Activated naive CD4-positive, alpha-beta T cell treated with anti-CD3 and anti-CD28 coated beads for 36 hours (primary cell): ENCODE results near the gene CYP2W1. TPM values are rescaled to one million over a fixed set of nuclear protein-coding genes. Genes with fewer than 3 reads are reported as not detected.
"Not testable (repeated sequence)": the region's sequence is repeated elsewhere in the genome, so short reads cannot be mapped to it uniquely, and the experiment has no call there.

Source experiments
- CTCF ChIA-PET: fragments of 350-600 bp; sonication (Branson Sonifier 250); formaldehyde crosslinking; loops from one replicate; lab custom pipeline; 2021; ENCODE audit warnings: antibody characterized with exemption; lab: Charles Lee
- DNase-seq: peaks from one replicate; pipeline ENCODE4 v3.0.0-alpha.2; 2020
- H3K27ac Mint-ChIP-seq: one replicate; pipeline ENCODE4 v1.8.0; 2021; ENCODE audit warnings: mild to moderate bottlenecking, mixed read lengths
- H3K27me3 Mint-ChIP-seq: one replicate; pipeline ENCODE4 v1.8.0; 2021; ENCODE audit warnings: low read depth, mixed read lengths
- H3K36me3 Mint-ChIP-seq: one replicate; pipeline ENCODE4 v1.8.0; 2021; ENCODE audit warnings: low read depth, mixed read lengths
- H3K4me1 Mint-ChIP-seq: one replicate; pipeline ENCODE4 v1.8.0; 2021; ENCODE audit warnings: low read depth, mixed read lengths
- H3K4me3 Mint-ChIP-seq: one replicate; pipeline ENCODE4 v1.8.0; 2021; ENCODE audit warnings: mild to moderate bottlenecking, moderate library complexity, mixed read lengths
- H3K9me3 Mint-ChIP-seq: one replicate; pipeline ENCODE4 v1.8.0; 2021; ENCODE audit warnings: mixed read lengths
- intact Hi-C: fragments of 100-400 bp; cut with micrococcal nuclease; formaldehyde crosslinking; loops from one replicate; pipeline ENCODE4 v1.15.1; 2023
- total RNA-seq, 2 experiments: library from RNA; stranded (reverse); gene quantifications; one replicate each; pipeline ENCODE4 v1.2.3, GENCODE V29; 2021

CYP2W1 gene
- total RNA-seq, 2 experiments from 2014 or later: not detected

DNA sequence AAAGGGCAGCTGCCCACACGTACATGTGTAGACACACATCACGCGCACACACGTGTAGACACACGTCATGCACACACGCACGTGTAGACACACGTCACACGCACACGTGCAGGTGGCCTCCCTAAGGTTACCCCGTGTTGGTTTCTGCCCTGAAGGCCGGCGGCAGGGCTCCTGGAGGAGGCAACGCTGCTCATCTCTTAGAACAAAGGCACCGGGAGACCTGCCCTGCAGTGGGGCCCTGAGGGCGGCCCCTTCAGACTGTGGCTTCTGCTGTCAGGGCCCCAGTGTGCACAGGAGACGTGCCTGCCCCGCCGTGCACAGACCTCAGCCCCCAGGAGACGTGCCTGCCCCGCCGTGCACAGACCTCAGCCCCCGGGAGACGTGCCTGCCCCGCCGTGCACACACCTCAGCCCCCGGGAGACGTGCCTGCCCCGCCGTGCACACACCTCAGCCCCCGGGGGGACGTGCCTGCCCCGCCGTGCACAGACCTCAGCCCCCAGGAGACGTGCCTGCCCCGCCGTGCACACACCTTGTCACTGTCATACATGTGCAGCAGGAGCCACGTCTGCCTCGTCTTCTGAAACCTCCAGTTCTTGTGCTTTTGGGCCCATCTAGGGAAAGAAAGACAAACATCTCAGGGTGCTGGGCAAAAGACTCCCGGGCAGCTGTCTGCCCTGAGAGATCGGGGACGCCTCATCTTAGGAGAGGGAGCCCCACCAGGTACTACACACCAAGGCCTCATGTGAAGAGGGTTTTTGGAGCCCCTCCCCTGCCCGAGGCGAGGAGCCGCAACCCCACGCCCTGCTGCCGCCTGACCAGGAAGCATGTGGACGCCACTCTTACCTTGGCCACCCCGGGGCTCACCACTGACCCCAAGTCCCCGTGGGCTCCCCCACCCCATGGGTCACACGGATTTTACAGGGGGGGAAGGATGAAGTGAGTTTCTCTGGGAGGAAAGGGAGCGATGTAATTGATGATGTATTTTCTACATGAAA lies 17.3 kb downstream of the CYP2W1 start:
- Mint-ChIP-seq H3K36me3 (peaks cover 2% of the 10 kb centered on the region), H3K4me1 (no peaks in the 10 kb centered on the region), H3K9me3 (no peaks in the 10 kb centered on the region), H3K27me3 (no peaks in the 10 kb centered on the region), H3K27ac (no peak overlapping the region), H3K4me3 (no peak overlapping the region)
- intact Hi-C loops: no loop called here
- no peak for DNase-seq
- CTCF ChIA-PET: interaction anchor here (0.7 to 1.0 kb wide), 2 partner anchors 58 to 66 kb away, joined by 3 read pairs; no protein-coding TSS in a partner anchor

DNA sequence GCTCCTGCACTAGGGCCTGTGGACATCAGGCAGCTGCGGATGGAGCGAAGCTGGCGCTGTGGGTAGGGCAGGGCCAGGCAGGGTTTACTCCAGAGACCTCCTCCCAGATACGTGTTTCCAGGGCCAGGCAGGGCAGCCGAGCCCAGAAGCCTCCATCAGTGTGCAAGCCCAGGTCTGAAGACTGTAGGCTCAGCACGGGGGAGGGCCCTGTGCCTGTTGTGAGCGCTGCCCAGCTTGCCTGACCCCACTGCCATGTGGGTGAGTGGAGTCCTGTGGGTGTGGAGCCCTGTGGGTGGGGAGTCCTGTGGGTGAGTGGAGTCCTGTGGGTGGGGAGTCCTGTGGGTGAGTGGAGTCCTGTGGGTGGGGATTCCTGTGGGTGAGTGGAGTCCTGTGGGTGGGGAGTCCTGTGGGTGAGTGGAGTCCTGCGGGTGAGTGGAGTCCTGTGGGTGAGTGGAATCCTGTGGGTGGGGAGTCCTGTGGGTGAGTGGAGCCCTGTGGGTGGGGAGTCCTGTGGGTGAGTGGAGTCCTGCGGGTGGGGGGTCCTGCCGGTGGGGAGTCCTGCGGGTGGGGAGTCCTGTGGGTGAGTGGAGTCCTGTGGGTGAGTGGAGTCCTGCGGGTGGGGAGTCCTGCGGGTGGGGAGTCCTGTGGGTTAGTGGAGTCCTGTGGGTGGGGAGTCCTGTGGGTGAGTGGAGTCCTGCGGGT lies 18.2 kb downstream of the CYP2W1 start:
- intact Hi-C loops, H3K27ac Mint-ChIP-seq, H3K9me3 Mint-ChIP-seq, H3K36me3 Mint-ChIP-seq, H3K4me1 Mint-ChIP-seq, H3K27me3 Mint-ChIP-seq, DNase-seq, H3K4me3 Mint-ChIP-seq: not testable (repeated sequence)
- CTCF ChIA-PET: interaction anchor here (0.5 to 1.0 kb wide), 3 partner anchors 57 to 124 kb away, joined by 3 to 4 read pairs (median 3); no protein-coding TSS in a partner anchor

DNA sequence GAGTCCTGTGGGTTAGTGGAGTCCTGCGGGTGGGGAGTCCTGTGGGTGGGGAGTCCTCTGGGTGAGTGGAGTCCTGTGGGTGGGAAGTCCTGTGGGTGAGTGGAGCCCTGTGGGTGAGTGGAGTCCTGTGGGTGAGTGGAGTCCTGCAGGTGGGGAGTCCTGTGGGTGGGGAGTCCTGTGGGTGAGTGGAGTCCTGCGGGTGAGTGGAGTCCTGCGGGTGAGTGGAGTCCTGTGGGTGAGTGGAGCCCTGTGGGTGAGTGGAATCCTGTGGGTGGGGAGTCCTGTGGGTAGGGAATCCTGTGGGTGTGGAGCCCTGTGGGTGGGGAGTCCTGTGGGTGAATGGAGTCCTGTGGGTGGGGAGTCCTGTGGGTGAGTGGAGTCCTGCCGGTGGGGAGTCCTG lies 19.0 kb downstream of the CYP2W1 start:
- intact Hi-C loops, H3K27me3 Mint-ChIP-seq, H3K27ac Mint-ChIP-seq: not testable (repeated sequence)

DNA sequence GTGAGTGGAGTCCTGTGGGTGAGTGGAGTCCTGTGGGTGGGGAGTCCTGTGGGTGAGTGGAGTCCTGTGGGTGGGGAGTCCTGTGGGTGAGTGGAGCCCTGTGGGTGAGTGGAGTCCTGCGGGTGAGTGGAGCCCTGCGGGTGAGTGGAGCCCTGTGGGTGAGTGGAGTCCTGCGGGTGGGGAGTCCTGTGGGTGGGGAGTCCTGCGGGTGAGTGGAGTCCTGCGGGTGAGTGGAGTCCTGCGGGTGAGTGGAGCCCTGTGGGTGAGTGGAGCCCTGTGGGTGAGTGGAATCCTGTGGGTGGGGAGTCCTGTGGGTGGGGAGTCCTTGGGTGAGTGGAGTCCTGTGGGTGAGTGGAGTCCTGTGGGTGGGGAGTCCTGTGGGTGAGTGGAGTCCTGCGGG lies 19.5 kb downstream of the CYP2W1 start:
- H3K27me3 Mint-ChIP-seq, H3K27ac Mint-ChIP-seq, H3K4me1 Mint-ChIP-seq, CTCF ChIA-PET, intact Hi-C loops, H3K4me3 Mint-ChIP-seq, H3K36me3 Mint-ChIP-seq, DNase-seq, H3K9me3 Mint-ChIP-seq: not testable (repeated sequence)

More for the DNA sequence above, 19.0 kb downstream of the CYP2W1 start:
- H3K4me1 Mint-ChIP-seq, H3K36me3 Mint-ChIP-seq, H3K4me3 Mint-ChIP-seq, CTCF ChIA-PET, H3K9me3 Mint-ChIP-seq, DNase-seq: not testable (repeated sequence)

DNA sequence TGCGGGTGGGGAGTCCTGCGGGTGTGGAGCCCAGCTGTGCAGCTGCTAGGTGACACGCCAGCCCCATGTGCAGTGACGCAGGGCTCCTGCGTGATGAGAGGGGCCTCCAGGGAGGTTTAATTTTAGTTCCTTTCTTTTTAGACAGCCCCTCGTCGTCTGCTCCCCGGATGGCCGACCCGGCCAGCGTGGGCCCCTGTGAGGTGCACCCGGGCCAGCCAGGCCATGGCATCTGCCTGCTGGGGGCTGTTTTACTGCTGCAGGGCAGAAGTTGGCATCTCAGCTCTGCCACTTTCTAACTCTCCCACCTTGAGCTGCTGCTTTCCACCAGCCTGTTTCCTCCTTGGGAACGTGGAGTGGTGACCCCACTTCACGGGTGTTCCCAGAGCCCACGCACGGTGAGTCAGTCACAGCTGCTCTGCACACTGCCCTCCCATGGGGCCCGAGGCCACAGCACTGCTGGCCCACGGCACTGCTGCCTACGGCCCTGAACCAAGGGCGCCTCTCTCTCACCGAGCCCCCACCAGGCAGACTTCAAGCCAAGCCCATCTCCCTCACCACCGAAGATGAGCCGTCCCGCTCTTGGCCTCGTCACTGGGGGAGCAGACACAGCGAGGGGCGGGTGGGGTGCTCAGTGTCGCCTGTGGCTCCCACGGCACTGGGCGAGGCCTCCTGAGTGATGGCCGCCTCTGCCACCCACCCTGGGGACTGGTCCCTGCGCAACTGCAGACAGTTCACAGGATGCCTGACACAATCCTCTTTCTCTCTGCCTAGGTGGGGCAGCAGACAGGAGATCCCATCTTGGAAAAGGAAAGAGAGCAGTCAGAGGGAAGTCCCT lies 21.3 kb downstream of the CYP2W1 start:
- Mint-ChIP-seq H3K4me1 (no peaks in the 10 kb centered on the region), H3K4me3 (no peak overlapping the region), H3K27ac (no peak overlapping the region), H3K27me3 (no peaks in the 10 kb centered on the region), H3K9me3 (no peaks in the 10 kb centered on the region), H3K36me3 (peaks cover 4% of the 10 kb centered on the region)
- intact Hi-C loops: no loop called here
- no peak for DNase-seq
- CTCF ChIA-PET: interaction anchor here (0.6 kb wide), 1 partner anchor 42 kb away, joined by 3 read pairs; no protein-coding TSS in a partner anchor

DNA sequence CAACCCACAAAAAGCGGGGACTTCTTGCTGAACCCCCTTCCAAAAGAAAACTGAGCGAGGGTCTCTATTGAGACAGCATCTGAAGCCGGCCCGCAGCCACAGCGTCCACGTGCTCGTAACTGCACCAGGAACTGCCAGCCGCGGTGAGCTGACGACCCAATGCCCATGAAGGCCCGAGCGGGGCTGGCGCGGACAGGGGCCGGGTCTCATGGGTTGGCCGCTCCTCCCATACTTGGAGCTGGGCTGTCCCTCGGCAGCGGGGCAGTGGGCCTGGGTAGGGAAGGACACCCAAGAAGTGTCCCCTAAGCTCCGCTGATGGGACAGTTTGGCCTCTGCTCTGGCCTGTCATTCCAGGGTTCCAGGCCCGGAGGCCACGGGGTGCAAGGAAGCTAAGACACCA lies 22.3 kb downstream of the CYP2W1 start:
- H3K9me3 Mint-ChIP-seq: no peaks in the 10 kb centered on the region
- H3K36me3 Mint-ChIP-seq: peaks cover 4% of the 10 kb centered on the region
- H3K27ac Mint-ChIP-seq: no peak overlapping the region
- intact Hi-C loops: no loop called here
- no peaks in the 10 kb centered on the region for H3K4me1 Mint-ChIP-seq
- H3K27me3 Mint-ChIP-seq: no peaks in the 10 kb centered on the region
- DNase-seq: no peak
- no peak overlapping the region for H3K4me3 Mint-ChIP-seq
- CTCF ChIA-PET: no interaction called here

DNA sequence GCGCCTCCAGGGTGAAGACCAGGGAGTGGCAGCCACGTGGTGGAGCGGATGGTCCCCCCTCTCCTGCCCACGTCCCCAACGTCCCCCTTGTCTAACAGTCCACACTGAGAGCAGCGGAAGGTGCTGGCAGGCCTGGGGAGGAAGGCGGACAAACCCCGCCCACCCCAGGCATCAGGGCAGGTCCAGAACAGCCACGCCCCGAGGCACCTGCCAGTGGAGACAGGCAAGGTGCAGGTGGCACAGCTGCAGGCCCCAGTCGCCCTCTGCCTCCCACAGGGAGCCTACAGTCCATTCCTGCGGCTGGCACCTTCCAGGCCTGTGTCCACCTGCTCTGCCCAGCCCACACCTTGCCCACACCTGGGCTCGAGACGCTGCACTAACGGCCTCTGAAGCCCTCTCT lies 24.9 kb downstream of the CYP2W1 start:
- Mint-ChIP-seq H3K4me3 (no peak overlapping the region), H3K36me3 (peaks cover 4% of the 10 kb centered on the region), H3K27me3 (no peaks in the 10 kb centered on the region), H3K27ac (no peak overlapping the region), H3K9me3 (no peaks in the 10 kb centered on the region), H3K4me1 (peaks cover 8% of the 10 kb centered on the region)
- intact Hi-C loops: no loop called here
- no peak for DNase-seq
- CTCF ChIA-PET: interaction anchor here (1.0 kb wide), 1 partner anchor 15 kb away, joined by 4 read pairs; no protein-coding TSS in a partner anchor

DNA sequence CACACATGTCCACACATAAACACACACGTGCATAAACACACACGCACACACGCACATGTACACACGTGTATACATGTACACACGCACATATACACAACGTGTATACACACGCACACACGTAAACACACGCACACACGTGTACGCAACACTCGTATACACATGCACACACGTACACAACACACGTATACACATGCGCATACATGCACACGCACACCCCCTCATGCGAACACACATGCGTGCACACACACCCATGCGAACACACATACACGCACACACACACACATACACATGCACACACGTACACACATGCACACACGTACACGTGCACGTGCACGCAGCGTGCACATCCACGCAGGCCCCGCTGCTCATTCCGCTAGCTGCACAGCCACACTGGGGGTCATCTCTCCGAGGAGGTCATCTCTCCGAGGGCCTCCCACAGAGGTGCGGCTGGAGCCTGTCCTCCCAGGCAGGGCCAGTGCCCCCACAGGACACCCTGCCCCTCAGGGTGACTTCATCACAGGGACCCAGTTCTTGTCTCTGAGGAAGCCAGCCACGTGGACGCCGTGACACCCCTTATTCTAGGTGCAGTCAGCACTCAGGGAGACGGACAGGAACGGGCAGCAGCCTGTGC lies 25.9 kb downstream of the CYP2W1 start:
- CTCF ChIA-PET: no interaction called here
- no peaks in the 10 kb centered on the region for H3K27me3 Mint-ChIP-seq
- intact Hi-C loops: no loop called here

DNA sequence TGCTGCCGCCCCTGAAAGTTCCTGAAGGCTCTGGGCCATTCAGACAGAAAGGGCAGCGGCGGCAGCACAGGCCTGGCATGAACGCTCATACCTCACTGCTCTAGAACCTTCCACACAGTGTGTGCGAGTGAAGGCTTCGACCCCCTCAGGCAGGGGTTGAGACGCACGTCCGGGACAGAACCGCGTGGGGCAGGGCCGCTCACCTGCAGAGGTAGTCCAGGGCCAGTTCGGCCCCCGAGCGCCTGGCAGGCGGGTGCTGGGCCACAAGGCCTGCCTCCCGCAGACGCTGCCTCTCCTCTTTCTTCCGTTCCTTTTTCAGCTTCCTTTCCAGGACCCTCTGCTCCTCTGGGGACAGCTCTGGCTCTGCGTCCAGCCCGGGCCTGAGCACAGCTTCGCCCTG lies 26.8 kb downstream of the CYP2W1 start:
- H3K27me3 Mint-ChIP-seq: no peaks in the 10 kb centered on the region
- no peaks in the 10 kb centered on the region for H3K9me3 Mint-ChIP-seq
- peaks cover 4% of the 10 kb centered on the region for H3K36me3 Mint-ChIP-seq
- H3K27ac Mint-ChIP-seq: no peak overlapping the region
- DNase-seq: no peak
- peaks cover 12% of the 10 kb centered on the region for H3K4me1 Mint-ChIP-seq
- intact Hi-C loops: no loop called here
- no peak overlapping the region for H3K4me3 Mint-ChIP-seq
- CTCF ChIA-PET: interaction anchor here (0.6 kb wide), 1 partner anchor 17 kb away, joined by 3 read pairs; no protein-coding TSS in a partner anchor

More for the DNA sequence above, 25.9 kb downstream of the CYP2W1 start:
- Mint-ChIP-seq H3K9me3 (no peaks in the 10 kb centered on the region), H3K27ac (no peak overlapping the region), H3K36me3 (peaks cover 4% of the 10 kb centered on the region), H3K4me1 (peaks cover 12% of the 10 kb centered on the region), H3K4me3 (no peak overlapping the region)
- DNase-seq: no peak

DNA sequence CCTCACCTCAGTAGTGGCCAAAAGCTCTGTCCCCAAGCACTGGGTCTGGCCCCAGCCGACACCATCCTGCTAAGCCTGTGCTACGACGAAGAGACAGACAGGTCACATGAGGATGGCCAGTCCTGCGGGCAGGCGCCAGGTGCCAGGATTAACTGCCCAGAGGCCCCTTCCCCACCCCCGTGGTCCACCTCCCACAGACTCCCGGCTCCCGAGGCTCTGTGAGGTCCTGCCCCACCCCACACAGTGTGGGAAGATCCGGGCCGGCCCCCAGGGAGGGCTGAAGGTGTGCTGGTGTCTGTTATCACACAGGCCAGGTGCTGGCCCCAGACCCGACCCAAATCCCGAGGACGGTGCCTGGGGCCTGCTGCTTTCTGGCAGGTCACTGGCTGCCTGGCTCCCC lies 27.2 kb downstream of the CYP2W1 start:
- H3K9me3 Mint-ChIP-seq: no peaks in the 10 kb centered on the region
- CTCF ChIA-PET: interaction anchor here (0.6 kb wide), 1 partner anchor 17 kb away, joined by 3 read pairs; no protein-coding TSS in a partner anchor

DNA sequence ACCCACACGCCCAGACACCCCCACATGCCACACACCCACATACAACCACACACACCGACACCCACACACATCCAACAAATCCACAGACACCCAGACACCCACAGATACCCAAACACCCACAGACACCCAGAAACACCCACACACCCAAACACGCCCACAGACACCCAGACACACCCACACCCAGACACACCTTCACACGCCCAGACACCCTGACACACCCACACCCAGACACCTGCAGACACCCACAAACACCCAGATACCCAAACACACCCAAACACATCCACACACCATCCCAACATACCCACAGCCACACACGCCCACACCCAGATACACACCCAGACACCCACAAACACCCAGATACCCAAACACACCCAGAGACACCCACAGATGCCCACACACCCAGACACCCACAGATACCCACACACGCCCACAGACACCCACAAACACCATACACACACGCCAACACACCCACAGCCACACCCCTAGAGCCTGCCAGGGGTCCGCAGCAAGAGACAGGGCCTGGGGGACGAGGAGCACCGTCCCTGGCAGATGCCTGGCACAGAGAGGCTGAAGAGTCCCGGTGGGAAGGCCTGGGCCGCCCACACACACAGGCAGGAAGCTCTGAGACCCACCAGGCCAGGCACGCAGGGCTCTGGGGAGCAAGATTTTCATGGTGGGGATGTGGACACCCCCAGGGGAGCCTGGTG lies 28.5 kb downstream of the CYP2W1 start:
- no peaks in the 10 kb centered on the region for H3K9me3 Mint-ChIP-seq
- no peak overlapping the region for H3K27ac Mint-ChIP-seq
- H3K4me3 Mint-ChIP-seq: no peak overlapping the region

More for the DNA sequence above, 27.2 kb downstream of the CYP2W1 start:
- Mint-ChIP-seq H3K4me1 (peaks cover 12% of the 10 kb centered on the region), H3K36me3 (peaks cover 4% of the 10 kb centered on the region), H3K4me3 (no peak overlapping the region), H3K27me3 (no peaks in the 10 kb centered on the region), H3K27ac (no peak overlapping the region)
- DNase-seq: no peak
- intact Hi-C loops: no loop called here

More for the DNA sequence above, 28.5 kb downstream of the CYP2W1 start:
- H3K36me3 Mint-ChIP-seq: peaks cover 4% of the 10 kb centered on the region
- intact Hi-C loops: no loop called here
- H3K27me3 Mint-ChIP-seq: no peaks in the 10 kb centered on the region
- DNase-seq: no peak
- peaks cover 12% of the 10 kb centered on the region for H3K4me1 Mint-ChIP-seq
- CTCF ChIA-PET: interaction anchor here (1.7 kb wide), 1 partner anchor 18 kb away, joined by 3 read pairs; no protein-coding TSS in a partner anchor
